C4-2B (cell line): ENCODE results near the gene OVOL1.

Experiments
- CTCF ChIP-seq: fragments of 450-650 bp; conservative IDR thresholded peaks from 2 replicates; pipeline ENCODE4 v1.5.1; 2017; ENCODE audit warnings: mild to moderate bottlenecking
- ZFX ChIP-seq: fragments of 450-650 bp; IDR thresholded peaks from 2 replicates; pipeline ENCODE4 v1.6.1; 2017

- TF ChIP-seq CTCF (no peak), ZFX (no peak)
These were observed 40.3 kb downstream of the OVOL1 start for GRCh38 chr11:65826984-65827735.
